GM23338 (cell line): ENCODE results near the gene NKAPD1.

Source experiments
- CTCF ChIP-seq, 2 experiments: fragments of 200-600 bp in 1 of 2; sonication (generic) in 1 of 2; conservative IDR thresholded peaks; 2 replicates each; pipeline versions ENCODE4 v1.5.1 to v1.6.1; 2016 to 2017; ENCODE audit warnings: antibody characterized with exemption in 2 of 2, low read depth in 2 of 2, mild to moderate bottlenecking in 2 of 2, moderate library complexity in 1 of 2
- POLR2AphosphoS5 ChIP-seq: IDR thresholded peaks from 2 replicates; pipeline ENCODE4 v1.6.1; 2016; ENCODE audit warnings: antibody characterized with exemption, low read depth
- REST ChIP-seq: IDR thresholded peaks from one replicate; pipeline ENCODE4 v1.6.1; 2018; ENCODE audit warnings: antibody characterized with exemption; ENCODE audit not compliant: unreplicated experiment

- TF ChIP-seq REST: no peak
- no peak for TF ChIP-seq CTCF (conservative IDR thresholded peaks at IDR 0.05; ENCODE audit: low read depth in 2 of 2)
- no peak for TF ChIP-seq POLR2AphosphoS5
Observed at GRCh38 chr11:112132737-112133136, 58.6 kb downstream of the NKAPD1 start.
